HUDEP-2 (cell line): ENCODE results near the gene SUGCT.

ENCODE experiments used
- DNase-seq, 76 experiments: peaks; one replicate each; lab custom pipeline; 2025; ENCODE audit not compliant: unreplicated experiment in 76 of 76; lab: John Stamatoyannopoulos, UW

SUGCT gene

GRCh38 chr7:40798613-40799012, 663.8 kb downstream of the SUGCT start:
- no peak for DNase-seq

- DNase-seq, result no peak
These were observed 664.9 kb downstream of the SUGCT start for GRCh38 chr7:40799493-40800403.

- DNase-seq, result no peak
These were observed 666.0 kb downstream of the SUGCT start for GRCh38 chr7:40800771-40801170.

GRCh38 chr7:40802497-40802896, 667.7 kb downstream of the SUGCT start:
- DNase-seq, result no peak

GRCh38 chr7:40804477-40805215, 669.8 kb downstream of the SUGCT start:
- DNase-seq, result no peak

- no peak for DNase-seq
These were observed 670.6 kb downstream of the SUGCT start for GRCh38 chr7:40805361-40805760.

- no peak for DNase-seq
These were observed 673.7 kb downstream of the SUGCT start for GRCh38 chr7:40808378-40808942.

- DNase-seq, result no peak
These were observed 675.5 kb downstream of the SUGCT start for GRCh38 chr7:40810274-40810673.

GRCh38 chr7:40811666-40812065, 676.9 kb downstream of the SUGCT start:
- DNase-seq, result no peak

- DNase-seq, result no peak
These were observed 680.2 kb downstream of the SUGCT start for GRCh38 chr7:40815022-40815421.

GRCh38 chr7:40815512-40815911, 680.7 kb downstream of the SUGCT start:
- no peak for DNase-seq

- DNase-seq, result no peak
These were observed 688.1 kb downstream of the SUGCT start for GRCh38 chr7:40822861-40823260.

- DNase-seq, result no peak
These were observed 689.7 kb downstream of the SUGCT start for GRCh38 chr7:40824461-40824860.

- DNase-seq, result no peak
These were observed 691.8 kb downstream of the SUGCT start for GRCh38 chr7:40826411-40827221.

- DNase-seq, result no peak
These were observed 692.6 kb downstream of the SUGCT start for GRCh38 chr7:40827222-40828085.

- no peak for DNase-seq
These were observed 694.1 kb downstream of the SUGCT start for GRCh38 chr7:40828686-40829600.

- DNase-seq, result no peak
These were observed 698.5 kb downstream of the SUGCT start for GRCh38 chr7:40833191-40833887.

- no peak for DNase-seq
These were observed 699.1 kb downstream of the SUGCT start for GRCh38 chr7:40833888-40834234.
